HG03439 (cell line): ENCODE measurements around the gene DAP3.
"Not testable (repeated sequence)": the region's sequence is repeated elsewhere in the genome, so short reads cannot be mapped to it uniquely, and the experiment has no call there.

Source experiments
- ATAC-seq: cut with Tn5 transposase; IDR thresholded peaks from one replicate; pipeline ENCODE4 v1.9.1; 2021; ENCODE audit warnings: mild to moderate bottlenecking, moderate library complexity; ENCODE audit not compliant: unreplicated experiment

Gene DAP3

GRCh38 chr1:155767399-155767989 is 78.6 kb downstream of the DAP3 start:
- not testable (repeated sequence) for ATAC-seq

- no peak for ATAC-seq
Measured at GRCh38 chr1:155769257-155769656, 80.4 kb downstream of the DAP3 start.

DNA sequence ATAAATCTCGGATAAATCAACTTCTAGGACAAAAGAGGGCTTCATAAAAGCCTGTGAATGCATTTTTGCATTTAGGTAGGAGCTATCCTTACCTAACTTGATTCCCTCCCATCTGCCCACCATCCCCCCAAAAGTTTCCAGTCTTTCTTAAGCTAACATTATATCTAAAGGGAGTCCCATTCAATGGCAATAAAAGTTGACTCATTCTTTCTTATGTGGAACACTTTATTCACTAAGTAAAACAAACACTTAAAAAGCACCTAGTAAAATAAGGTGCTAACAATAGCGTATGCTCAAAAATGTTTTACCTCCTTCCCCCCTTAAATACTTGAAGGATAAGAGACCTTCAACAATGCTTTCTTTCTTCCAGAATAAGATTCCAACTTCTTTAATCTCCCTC is 84.3 kb downstream of the DAP3 start:
- no peak for ATAC-seq

GRCh38 chr1:155776414-155776813 is 87.5 kb downstream of the DAP3 start:
- ATAC-seq: no peak

DNA sequence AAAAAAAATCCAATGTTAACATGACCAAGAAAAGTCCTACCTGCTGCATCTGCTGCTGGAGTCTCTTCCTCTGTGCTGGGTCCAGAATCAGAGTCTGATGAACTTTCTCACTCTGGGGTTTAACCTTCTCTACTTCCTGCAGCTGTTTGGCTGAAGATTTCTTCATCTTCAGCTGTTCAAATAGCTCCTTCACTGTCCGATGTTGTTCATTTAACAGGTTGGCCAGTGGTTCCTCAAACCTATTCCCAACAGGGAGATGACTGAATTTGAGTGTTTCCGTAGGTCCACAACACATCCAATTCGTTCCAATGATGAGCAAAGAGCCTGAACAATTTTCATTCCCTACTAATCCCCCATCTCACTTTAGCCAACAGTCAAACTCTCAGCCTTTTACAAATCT is 88.7 kb downstream of the DAP3 start:
- no peak for ATAC-seq
